Ovary (tissue), 3 donors: Measurements from ENCODE around the gene RGS7.

Source experiments
- POLR2A ChIP-seq: fragments of 450-650 bp; IDR thresholded peaks from one replicate; pipeline ENCODE4 v1.6.1; 2017; ENCODE audit warnings: antibody characterized with exemption, mild to moderate bottlenecking, moderate library complexity
- TF ChIP-seq, protein P1 (sequence below), 3 donors: fragments of 450-650 bp in 2 of 3; fragments of 200-600 bp in 1 of 3; IDR thresholded peaks; one replicate each; pipeline versions ENCODE4 v1.5.1 to v1.8.0; 2016 to 2022; ENCODE audit warnings: antibody characterized with exemption in 3 of 3, mild to moderate bottlenecking in 1 of 3
- donor health status: DM: no; HTN: no; CAD: no.

DNA sequence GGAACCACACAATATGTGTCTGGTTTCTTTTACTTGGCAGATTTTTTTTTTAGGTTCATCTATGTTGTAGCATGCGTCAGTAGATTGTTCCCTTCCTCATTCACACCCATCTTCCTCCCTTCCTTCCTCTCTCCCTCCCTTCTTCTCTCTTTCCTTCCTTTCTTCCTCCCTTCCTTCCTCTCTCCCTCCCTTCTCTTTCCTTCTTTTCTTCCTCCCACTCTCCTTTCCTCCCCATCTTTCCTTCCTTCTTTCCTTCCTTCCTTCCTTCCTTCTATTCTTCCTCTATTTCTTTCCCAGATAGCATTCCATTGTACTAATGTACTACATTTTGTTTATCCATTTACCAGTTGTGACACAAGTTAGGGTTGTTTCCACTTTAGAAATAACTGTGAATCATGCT is 218.0 kb downstream of the RGS7 start:
- TF ChIP-seq, protein P1, sequence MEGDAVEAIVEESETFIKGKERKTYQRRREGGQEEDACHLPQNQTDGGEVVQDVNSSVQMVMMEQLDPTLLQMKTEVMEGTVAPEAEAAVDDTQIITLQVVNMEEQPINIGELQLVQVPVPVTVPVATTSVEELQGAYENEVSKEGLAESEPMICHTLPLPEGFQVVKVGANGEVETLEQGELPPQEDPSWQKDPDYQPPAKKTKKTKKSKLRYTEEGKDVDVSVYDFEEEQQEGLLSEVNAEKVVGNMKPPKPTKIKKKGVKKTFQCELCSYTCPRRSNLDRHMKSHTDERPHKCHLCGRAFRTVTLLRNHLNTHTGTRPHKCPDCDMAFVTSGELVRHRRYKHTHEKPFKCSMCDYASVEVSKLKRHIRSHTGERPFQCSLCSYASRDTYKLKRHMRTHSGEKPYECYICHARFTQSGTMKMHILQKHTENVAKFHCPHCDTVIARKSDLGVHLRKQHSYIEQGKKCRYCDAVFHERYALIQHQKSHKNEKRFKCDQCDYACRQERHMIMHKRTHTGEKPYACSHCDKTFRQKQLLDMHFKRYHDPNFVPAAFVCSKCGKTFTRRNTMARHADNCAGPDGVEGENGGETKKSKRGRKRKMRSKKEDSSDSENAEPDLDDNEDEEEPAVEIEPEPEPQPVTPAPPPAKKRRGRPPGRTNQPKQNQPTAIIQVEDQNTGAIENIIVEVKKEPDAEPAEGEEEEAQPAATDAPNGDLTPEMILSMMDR (IDR thresholded peaks at IDR 0.05), result no peak
- TF ChIP-seq POLR2A, result no peak
